ENCODE results near the gene ADK.
"Not testable (repeated sequence)": the region's sequence is repeated elsewhere in the genome, so short reads cannot be mapped to it uniquely, and the experiment has no call there.

The ADK gene

DNA sequence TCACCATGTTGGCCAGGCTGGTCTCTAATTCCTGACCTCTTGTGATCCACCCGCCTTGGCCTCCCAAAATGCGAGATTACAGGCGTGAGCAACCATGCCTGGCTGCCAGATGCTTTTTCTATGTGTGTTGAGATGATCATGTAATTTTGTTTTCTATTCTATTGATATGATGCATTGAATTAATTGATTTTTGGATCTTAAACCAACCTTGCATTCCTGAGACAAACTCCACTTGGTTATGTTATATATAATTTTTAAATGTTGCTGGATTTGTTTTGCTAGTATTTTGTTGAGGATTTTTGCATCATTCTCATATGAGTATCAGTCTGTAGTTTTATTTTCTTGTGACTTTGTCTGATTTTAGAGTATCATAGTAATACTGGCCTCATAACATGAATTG is 192.8 kb downstream of the ADK start:
- ATAC-seq = no peak
- Mint-ChIP-seq H3K36me3 (peaks cover 73% of the 10 kb centered on the region), H3K4me3 (no peak overlapping the region)

DNA sequence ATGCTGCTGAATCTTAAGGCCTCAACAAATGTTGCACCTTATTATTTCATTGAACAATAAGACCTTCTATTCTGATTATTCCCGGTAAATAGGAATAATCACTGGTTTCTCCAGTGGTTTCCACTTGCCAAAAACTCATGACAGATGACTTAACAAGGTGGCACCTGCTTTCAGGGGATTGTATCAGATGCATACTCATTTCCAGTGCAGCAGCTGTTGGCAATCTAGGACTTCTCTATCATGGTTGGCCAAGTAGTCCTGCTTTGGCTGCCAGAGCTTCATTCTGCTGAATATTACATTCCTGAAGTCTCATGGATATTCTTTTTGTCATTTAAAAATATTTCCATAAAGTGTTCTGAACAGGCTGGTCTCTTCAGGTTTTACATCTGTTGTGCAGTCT is 193.3 kb downstream of the ADK start:
- Mint-ChIP-seq H3K9me3 (peaks cover 9% of the 10 kb centered on the region), H3K36me3 (peaks cover 72% of the 10 kb centered on the region), H3K4me3 (no peak overlapping the region), H3K4me1 (no peaks in the 10 kb centered on the region), H3K27me3 (no peaks in the 10 kb centered on the region), H3K27ac (no peak overlapping the region)
- ATAC-seq = no peak

More for the DNA sequence above, 192.8 kb downstream of the ADK start:
- no peak overlapping the region for H3K27ac Mint-ChIP-seq
- no peaks in the 10 kb centered on the region for H3K27me3 Mint-ChIP-seq
- no peaks in the 10 kb centered on the region for H3K4me1 Mint-ChIP-seq
- H3K9me3 Mint-ChIP-seq = peaks cover 9% of the 10 kb centered on the region

DNA sequence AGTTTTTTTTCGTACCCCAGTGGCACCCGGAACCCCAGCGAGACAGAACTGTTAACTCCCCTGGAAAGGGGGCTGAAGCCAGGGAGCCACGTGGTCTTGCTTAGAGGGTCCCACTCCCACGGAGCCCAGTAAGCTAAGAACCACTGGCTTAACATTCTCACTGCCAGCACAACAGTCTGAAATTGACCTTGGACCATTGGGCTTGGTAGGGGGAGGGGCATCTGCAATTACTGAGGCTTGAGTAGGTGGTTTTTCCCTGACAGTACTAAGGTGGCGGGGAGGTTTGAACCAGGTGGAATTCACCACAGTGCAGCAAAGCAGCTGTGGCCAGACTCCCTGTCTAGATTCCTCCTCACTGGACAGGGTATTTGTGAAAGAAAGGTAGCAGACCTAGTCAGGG is 196.5 kb downstream of the ADK start:
- Mint-ChIP-seq H3K4me3 (no peak overlapping the region), H3K36me3 (peaks cover 74% of the 10 kb centered on the region), H3K4me1 (no peaks in the 10 kb centered on the region), H3K9me3 (peaks cover 22% of the 10 kb centered on the region), H3K27ac (no peak overlapping the region), H3K27me3 (no peaks in the 10 kb centered on the region)
- ATAC-seq = no peak

DNA sequence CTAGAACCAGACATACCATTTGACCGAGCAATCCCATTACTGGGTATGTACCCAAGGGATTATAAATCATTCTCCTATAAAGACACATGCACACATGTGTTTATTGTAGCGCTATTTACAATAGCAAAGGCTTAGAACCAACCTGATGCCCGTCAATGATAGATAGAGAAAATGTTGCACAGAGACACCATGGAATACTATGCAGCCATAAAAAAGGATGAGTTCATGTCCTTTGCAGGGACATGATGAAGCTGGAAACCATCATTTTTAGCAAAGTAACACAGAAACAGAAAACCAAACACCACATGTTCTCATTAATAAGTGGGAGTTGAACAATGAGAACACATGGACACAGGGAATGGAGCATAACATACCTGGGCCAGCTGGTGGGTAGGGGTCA is 202.0 kb downstream of the ADK start:
- not testable (repeated sequence) for H3K27me3 Mint-ChIP-seq, ATAC-seq, H3K27ac Mint-ChIP-seq, H3K4me1 Mint-ChIP-seq, H3K4me3 Mint-ChIP-seq
- Mint-ChIP-seq H3K9me3 (peaks cover 17% of the 10 kb centered on the region), H3K36me3 (peaks cover 58% of the 10 kb centered on the region)

DNA sequence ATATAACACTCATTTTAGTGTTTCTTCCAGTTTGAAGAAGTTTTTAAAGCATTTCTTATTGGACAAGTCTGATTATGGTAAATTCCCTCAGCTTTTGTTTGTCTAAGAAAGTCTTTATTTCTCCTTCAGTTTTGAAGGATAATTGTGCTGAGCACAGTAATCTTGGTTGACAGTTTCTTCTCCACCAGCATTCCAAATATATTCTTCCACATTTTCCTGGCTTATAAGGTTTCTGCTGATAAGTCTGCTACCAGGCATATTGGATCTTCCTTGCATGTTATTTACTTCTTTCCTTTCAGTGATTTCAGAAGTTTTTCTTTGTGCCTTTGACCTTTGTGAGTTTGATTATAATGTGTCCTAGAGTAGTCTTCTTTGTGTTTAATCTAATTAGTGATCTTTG is 210.7 kb downstream of the ADK start:
- peaks cover 82% of the 10 kb centered on the region for H3K36me3 Mint-ChIP-seq
- H3K9me3 Mint-ChIP-seq = peaks cover 22% of the 10 kb centered on the region
- H3K4me1 Mint-ChIP-seq = peaks cover 21% of the 10 kb centered on the region

DNA sequence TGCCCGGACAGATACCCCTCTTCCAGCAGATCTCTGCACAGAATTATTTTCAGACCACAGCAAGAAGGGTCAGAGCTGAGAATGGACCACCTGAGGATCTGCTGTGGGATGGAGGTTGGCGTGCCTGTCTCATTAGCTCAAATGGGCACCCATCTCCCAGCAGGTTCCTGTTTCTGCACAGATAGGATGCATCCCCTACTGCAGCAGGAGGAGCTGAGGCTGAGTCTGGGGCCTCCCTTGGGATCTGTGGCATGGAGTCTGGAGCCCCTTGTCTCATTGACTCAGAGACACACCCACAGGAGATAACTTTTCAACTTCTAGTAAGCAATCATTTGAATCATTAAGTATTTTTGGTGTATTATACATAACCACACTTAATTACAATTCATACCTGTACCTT is 212.7 kb downstream of the ADK start:
- Mint-ChIP-seq H3K27me3 (no peaks in the 10 kb centered on the region), H3K4me1 (peaks cover 21% of the 10 kb centered on the region), H3K9me3 (peaks cover 20% of the 10 kb centered on the region), H3K4me3 (no peak overlapping the region), H3K36me3 (peaks cover 78% of the 10 kb centered on the region), H3K27ac (no peak overlapping the region)
- ATAC-seq = no peak

More for the DNA sequence above, 210.7 kb downstream of the ADK start:
- Mint-ChIP-seq H3K27ac (no peak overlapping the region), H3K4me3 (no peak overlapping the region), H3K27me3 (no peaks in the 10 kb centered on the region)
- no peak for ATAC-seq

DNA sequence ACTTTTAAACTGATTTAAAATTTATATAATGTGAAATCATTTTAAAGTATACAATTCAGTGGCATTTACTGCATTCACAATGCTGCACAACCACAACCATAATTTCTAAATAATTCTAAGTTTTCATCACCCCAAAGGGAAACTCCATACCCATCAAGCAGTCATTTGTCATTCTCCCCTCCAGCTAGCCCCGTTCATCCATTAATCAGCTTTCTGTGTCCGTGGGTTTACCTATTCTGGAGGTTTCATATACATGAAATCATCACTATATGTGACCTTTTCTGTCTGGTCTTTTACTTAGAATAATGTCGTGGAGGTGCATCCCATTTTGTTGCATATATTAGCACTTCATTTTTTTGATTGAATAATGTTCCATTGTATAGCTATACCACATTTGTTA is 214.1 kb downstream of the ADK start:
- no peaks in the 10 kb centered on the region for H3K27me3 Mint-ChIP-seq
- ATAC-seq = no peak

DNA sequence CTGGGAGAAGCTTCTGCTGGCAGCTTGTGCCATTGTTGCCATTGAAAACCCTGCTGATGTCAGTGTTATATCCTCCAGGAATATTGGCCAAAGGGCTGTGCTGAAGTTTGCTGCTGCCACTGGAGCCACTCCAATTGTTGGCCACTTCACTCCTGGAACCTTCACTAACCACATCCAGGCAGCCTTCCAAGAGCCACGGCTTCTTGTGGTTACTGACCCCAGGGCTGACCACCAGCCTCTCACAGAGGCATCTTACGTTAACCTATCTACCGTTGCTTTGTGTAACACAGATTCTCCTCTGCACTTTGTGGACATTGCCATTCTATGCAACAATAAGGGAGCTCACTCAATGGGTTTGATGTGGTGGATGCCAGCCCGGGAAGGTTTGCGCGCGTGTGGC is 220.7 kb downstream of the ADK start:
- ATAC-seq = no peak
- Mint-ChIP-seq H3K36me3 (peaks cover 42% of the 10 kb centered on the region), H3K27me3 (no peaks in the 10 kb centered on the region), H3K4me3 (no peak overlapping the region), H3K27ac (no peak overlapping the region), H3K9me3 (no peaks in the 10 kb centered on the region), H3K4me1 (peaks cover 10% of the 10 kb centered on the region)

More for the DNA sequence above, 214.1 kb downstream of the ADK start:
- peaks cover 16% of the 10 kb centered on the region for H3K9me3 Mint-ChIP-seq
- peaks cover 21% of the 10 kb centered on the region for H3K4me1 Mint-ChIP-seq
- no peak overlapping the region for H3K27ac Mint-ChIP-seq
- H3K4me3 Mint-ChIP-seq = no peak overlapping the region
- peaks cover 68% of the 10 kb centered on the region for H3K36me3 Mint-ChIP-seq

DNA sequence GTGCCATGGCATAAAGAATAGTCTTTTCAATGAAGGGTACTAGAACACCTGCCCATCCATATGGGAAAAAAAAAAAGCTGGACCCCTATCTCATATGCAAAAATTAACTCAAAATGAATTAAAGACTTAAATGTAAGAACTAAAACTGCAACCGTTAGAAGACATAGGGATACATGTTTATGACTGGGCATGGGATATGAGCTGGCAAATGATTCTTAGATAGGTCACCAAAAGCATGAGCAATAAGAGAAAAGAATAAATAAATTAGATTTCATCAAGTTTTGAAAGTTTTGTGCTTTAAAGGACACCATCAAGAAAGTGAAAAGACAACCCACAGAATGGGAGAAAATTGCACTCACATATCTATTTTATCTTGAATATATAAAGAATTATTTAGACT is 222.0 kb downstream of the ADK start:
- peaks cover 50% of the 10 kb centered on the region for H3K36me3 Mint-ChIP-seq
- no peak for ATAC-seq
- H3K4me3 Mint-ChIP-seq = no peak overlapping the region
- no peaks in the 10 kb centered on the region for H3K27me3 Mint-ChIP-seq
- H3K4me1 Mint-ChIP-seq = peaks cover 18% of the 10 kb centered on the region
- no peaks in the 10 kb centered on the region for H3K9me3 Mint-ChIP-seq
- H3K27ac Mint-ChIP-seq = no peak overlapping the region

DNA sequence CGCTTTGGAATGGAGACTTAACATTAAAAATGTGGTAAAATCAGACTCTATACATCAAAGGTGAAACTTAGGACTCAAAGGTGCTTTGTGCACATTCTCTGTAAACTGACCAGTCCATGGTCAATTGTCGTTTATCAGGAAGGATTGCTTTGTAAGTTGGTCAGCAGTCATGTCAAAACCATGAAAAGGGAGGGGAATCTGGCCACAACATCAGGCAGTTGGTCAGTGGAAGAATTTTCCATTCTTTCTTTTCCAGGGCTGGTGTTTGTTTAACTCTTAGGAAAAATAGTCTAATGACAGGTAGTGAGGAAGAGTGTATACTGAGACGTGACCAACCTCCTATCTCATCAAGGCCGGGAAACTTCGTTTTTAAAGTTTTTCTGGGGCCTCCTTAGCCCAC is 226.5 kb downstream of the ADK start:
- peaks cover 52% of the 10 kb centered on the region for H3K36me3 Mint-ChIP-seq

DNA sequence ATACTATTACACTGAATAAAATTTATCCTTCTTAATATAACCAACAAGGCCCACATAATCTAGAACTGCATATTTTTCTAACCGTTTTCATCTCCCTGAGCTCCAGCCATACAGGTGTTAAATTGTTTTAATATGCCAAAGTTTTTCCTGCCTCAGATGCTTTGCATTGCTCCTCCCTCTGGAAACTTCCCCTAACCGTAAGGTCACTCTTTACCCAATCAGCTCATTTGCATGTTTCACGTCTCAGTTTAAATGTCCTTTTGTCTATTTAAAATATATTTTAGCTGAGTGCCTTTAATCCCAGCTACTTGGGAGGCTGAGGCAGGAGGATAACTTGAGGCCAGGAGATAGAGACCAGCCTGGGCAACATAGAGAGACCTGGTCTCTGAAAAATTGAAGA is 228.5 kb downstream of the ADK start:
- no peaks in the 10 kb centered on the region for H3K27me3 Mint-ChIP-seq
- peaks cover 57% of the 10 kb centered on the region for H3K4me1 Mint-ChIP-seq
- H3K9me3 Mint-ChIP-seq = peaks cover 7% of the 10 kb centered on the region
- H3K36me3 Mint-ChIP-seq = peaks cover 46% of the 10 kb centered on the region
- no peak for ATAC-seq
- peak overlapping the region; percentile 8 for H3K27ac Mint-ChIP-seq
- H3K4me3 Mint-ChIP-seq = no peak overlapping the region

More for the DNA sequence above, 226.5 kb downstream of the ADK start:
- H3K27ac Mint-ChIP-seq = no peak overlapping the region
- peaks cover 43% of the 10 kb centered on the region for H3K4me1 Mint-ChIP-seq
- peaks cover 7% of the 10 kb centered on the region for H3K9me3 Mint-ChIP-seq
- no peak overlapping the region for H3K4me3 Mint-ChIP-seq
- no peak for ATAC-seq
- no peaks in the 10 kb centered on the region for H3K27me3 Mint-ChIP-seq

DNA sequence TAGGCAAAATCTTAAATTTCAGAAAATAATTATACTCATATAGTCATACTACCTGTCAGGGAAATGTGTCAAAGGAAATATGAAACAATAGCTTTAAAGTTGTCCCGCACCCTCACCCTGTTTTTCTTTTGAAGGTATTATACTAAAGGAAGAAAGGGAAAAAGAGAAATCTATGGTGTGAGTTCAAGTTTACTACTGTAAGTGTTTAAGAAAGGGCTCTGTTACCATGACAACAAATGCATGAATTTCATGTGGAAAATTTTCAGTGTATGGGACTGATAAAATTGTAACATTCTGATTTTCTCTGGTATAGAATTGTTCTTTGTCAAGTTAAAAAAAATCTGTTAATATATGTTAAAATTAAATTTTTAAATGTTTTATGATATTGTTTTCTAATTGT is 229.8 kb downstream of the ADK start:
- H3K36me3 Mint-ChIP-seq = peaks cover 41% of the 10 kb centered on the region
- H3K9me3 Mint-ChIP-seq = peaks cover 7% of the 10 kb centered on the region
- H3K4me3 Mint-ChIP-seq = no peak overlapping the region
- no peak for ATAC-seq
- H3K4me1 Mint-ChIP-seq = peaks cover 62% of the 10 kb centered on the region
- no peak overlapping the region for H3K27ac Mint-ChIP-seq
- no peaks in the 10 kb centered on the region for H3K27me3 Mint-ChIP-seq

DNA sequence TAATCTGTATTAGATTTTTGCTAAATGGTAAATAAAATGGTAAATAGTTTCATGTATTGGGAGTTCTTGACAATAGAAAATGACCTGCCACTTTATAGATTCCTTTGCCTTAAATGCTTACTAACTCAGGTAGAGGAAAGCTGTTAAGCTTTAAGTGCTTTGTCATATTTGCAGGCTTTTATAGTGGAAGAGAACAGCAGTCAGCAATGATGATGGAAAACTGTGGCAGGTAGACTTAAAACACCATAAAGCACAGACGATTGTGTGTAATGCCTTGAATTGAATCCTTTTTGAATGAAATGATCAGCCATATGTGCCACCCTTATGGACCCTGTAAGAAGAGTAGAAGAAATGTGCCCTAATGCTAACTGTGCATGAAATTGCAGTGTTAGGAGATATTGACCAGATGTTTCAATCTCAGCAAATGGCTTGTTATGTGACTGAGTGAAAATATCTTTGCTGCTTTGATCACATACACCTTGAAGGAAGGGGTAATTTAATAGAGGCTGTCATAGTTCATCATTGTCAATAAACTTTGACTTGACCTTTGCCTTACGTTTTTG is 230.4 kb downstream of the ADK start:
- peaks cover 7% of the 10 kb centered on the region for H3K9me3 Mint-ChIP-seq
- H3K4me3 Mint-ChIP-seq = no peak overlapping the region
- H3K36me3 Mint-ChIP-seq = peaks cover 42% of the 10 kb centered on the region
- no peaks in the 10 kb centered on the region for H3K27me3 Mint-ChIP-seq
- H3K4me1 Mint-ChIP-seq = peaks cover 62% of the 10 kb centered on the region
- ATAC-seq = no peak
- no peak overlapping the region for H3K27ac Mint-ChIP-seq

DNA sequence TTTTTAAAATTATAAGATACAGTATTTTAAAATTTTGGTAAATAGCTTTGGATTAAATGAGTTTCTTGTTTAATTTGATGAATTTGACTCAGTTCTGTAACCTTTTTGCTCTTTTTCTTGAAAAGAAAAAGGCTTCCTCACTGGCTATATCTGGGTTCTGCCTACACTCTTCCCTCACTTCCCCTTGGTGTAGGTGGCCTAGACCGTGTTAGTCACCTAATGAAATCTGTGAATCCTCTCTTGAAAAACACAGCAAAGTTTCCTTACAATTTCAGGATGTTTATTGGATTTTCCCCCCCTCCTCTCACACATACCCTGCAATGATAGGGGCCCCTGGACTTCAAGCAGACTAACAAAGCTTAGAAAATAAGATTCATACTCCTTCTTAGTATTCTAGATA is 231.6 kb downstream of the ADK start:
- Mint-ChIP-seq H3K4me3 (no peak overlapping the region), H3K9me3 (peaks cover 7% of the 10 kb centered on the region), H3K27ac (peak overlapping the region; percentile 17), H3K27me3 (no peaks in the 10 kb centered on the region), H3K4me1 (peaks cover 53% of the 10 kb centered on the region), H3K36me3 (peaks cover 39% of the 10 kb centered on the region)
- ATAC-seq = no peak

DNA sequence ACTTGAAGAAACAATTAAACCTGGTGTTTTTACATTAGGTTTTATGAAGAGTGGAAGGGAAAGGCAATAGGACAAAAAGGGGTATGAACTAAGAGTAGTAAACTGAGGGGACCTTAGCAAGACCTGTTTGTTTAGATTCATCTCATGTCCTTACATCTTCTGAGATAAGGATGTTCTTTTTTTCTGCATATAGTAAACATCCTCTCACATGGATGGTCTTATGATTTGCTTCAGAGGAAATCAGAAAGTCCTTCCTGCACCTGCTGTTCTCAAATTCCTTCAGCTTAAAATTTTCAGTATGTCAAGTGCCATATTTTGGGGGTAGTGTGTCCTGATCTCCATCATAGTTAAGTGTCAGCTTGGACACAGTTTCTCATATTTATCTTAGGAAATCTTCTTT is 232.6 kb downstream of the ADK start:
- peaks cover 49% of the 10 kb centered on the region for H3K4me1 Mint-ChIP-seq

DNA sequence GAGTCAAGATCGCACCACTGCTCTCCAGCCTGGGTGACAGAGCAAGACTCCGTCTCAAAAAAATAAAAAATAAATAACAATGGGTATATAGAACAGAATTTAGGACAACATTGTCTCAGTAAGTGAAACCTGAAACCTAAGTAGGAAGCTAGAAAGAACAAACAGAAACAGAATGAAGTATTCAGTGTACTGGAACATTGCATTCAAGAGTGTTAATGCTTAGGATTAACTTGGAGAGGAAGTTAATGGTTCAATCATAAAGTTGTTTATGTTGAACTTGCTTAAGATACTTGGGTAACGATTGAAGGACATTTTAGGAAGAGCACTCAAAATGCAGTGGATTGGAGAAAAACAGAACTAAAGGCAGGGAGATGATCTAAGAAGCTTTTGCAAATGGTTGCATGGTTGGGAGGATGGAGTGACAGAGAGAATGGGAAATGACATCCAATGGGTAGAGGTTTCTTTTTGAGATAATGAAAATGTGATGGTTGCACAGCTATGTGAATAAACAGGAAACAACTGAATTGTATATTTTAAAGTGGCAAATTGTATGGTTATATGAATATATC is 233.7 kb downstream of the ADK start:
- H3K36me3 Mint-ChIP-seq = peaks cover 29% of the 10 kb centered on the region
- peaks cover 39% of the 10 kb centered on the region for H3K4me1 Mint-ChIP-seq
- peak overlapping the region; percentile 14 for H3K27ac Mint-ChIP-seq
- no peaks in the 10 kb centered on the region for H3K27me3 Mint-ChIP-seq
- H3K9me3 Mint-ChIP-seq = no peaks in the 10 kb centered on the region
- ATAC-seq = no peak
- no peak overlapping the region for H3K4me3 Mint-ChIP-seq

More for the DNA sequence above, 232.6 kb downstream of the ADK start:
- no peaks in the 10 kb centered on the region for H3K27me3 Mint-ChIP-seq
- H3K9me3 Mint-ChIP-seq = peaks cover 4% of the 10 kb centered on the region
- ATAC-seq = no peak
- peaks cover 35% of the 10 kb centered on the region for H3K36me3 Mint-ChIP-seq
- no peak overlapping the region for H3K4me3 Mint-ChIP-seq
- H3K27ac Mint-ChIP-seq = peak overlapping the region; percentile 17

All from stimulated activated memory B cell treated with anti-CD40 and anti-IgM and Interleukin-4, amounts not matched to agents 10 μg/mL and 1 μg/mL and 100 μg/mL, for 72 hours (primary cell).